Astrocyte of the spinal cord (primary cell): ENCODE results near the gene ITGAE.
A peak's percentile ranks its signal among the peaks of the same experiment; 100 is the strongest.

Source experiments
- DNase-seq: peaks from one replicate; pipeline ENCODE4 v3.0.0; 2011; ENCODE audit warnings: low read depth, low spot score
- H3K4me3 ChIP-seq: 2 replicates; pipeline ENCODE4 v1.5.1; 2011; ENCODE audit warnings: low read depth, mild to moderate bottlenecking, low read length, moderate library complexity
- CTCF ChIP-seq: IDR thresholded peaks from 2 replicates; pipeline ENCODE4 v1.5.1; 2012; ENCODE audit warnings: low read depth, mild to moderate bottlenecking, low read length, inconsistent platforms
- in situ Hi-C: cut with HindIII; loops from 2 replicates; pipeline ENCODE4 v1.10.0; 2017; ENCODE audit warnings: low sequenced_read_pairs

Gene ITGAE

GRCh38 chr17:3782751-3783150, 18.2 kb downstream of the ITGAE start:
- in situ Hi-C loops: no loop called here
- no peak for TF ChIP-seq CTCF
- DNase-seq: no peak
- no peak overlapping the region for H3K4me3 ChIP-seq

- no peak for DNase-seq
- TF ChIP-seq CTCF: no peak
- in situ Hi-C loops: no loop called here
Measured at GRCh38 chr17:3780986-3781385, 20.0 kb downstream of the ITGAE start.

GRCh38 chr17:3777366-3778120, 23.4 kb downstream of the ITGAE start:
- H3K4me3 ChIP-seq: no peak overlapping the region
- no peak for TF ChIP-seq CTCF
- in situ Hi-C loops: no loop called here
- DNase-seq: no peak

More at GRCh38 chr17:3780986-3781385, 20.0 kb downstream of the ITGAE start:
- H3K4me3 ChIP-seq: no peak overlapping the region

- TF ChIP-seq CTCF: no peak
- DNase-seq: no peak
- no peak overlapping the region for H3K4me3 ChIP-seq
- in situ Hi-C loops: no loop called here
Measured at GRCh38 chr17:3773966-3774365, 27.0 kb downstream of the ITGAE start.

- no peak overlapping the region for H3K4me3 ChIP-seq
- in situ Hi-C loops: no loop called here
- peak; percentile 23 for DNase-seq
- TF ChIP-seq CTCF: no peak
Measured at GRCh38 chr17:3773511-3773910, 27.5 kb downstream of the ITGAE start.

GRCh38 chr17:3772764-3773163, 28.2 kb downstream of the ITGAE start:
- no peak for TF ChIP-seq CTCF
- no peak overlapping the region for H3K4me3 ChIP-seq
- DNase-seq: no peak
- in situ Hi-C loops: no loop called here

- in situ Hi-C loops: no loop called here
- TF ChIP-seq CTCF: no peak
- no peak overlapping the region for H3K4me3 ChIP-seq
- no peak for DNase-seq
Measured at GRCh38 chr17:3771140-3771539, 29.8 kb downstream of the ITGAE start.
